ENCODE data around the gene HIKESHI.

HIKESHI gene

GRCh38 chr11:86380295-86381059, 78.4 kb downstream of the HIKESHI start:
- no peak for DNase-seq

DNA sequence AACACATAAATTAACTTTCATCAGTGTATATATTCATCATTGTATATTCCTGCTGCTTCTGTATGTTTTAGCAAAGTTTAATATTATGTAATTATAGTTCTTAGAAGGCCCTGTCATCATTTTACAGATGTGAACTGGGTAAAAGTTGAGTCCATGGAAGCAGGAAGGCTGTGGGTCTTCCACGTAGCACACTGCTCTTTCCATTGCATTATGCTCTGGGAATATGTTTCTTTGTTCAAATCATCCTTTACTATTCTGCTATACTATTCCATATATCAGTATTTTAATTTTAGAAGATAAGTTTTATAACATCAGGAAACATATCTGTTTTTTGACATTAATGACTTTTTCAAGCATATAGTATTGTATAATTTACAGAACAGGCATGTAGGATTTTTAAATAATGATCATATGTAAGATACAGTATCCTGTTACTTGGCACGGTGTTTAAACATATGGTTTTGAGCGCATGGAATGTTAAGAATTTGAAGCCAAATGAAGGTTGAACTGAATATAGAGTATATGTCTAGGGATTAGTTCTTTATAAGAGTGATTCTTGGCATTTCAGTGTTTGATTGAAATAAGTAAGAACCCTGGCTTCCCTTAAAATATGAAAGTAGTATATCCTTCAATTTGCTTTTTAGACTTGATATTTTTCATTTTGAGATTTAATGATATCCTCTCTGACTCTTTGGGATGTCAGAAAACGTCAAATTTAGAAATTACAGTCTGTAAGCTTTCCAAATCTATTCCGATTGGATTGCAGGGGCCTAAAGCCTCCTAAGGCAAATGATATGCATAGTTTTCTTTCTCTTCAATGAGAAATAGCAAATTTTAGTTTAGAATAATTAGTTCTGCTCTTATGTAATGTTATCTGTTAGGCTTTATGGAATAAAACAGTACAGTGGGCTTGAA, 81.3 kb downstream of the HIKESHI start:
- DNase-seq = no peak

- no peak for DNase-seq
These were observed 84.2 kb downstream of the HIKESHI start for GRCh38 chr11:86386283-86386682.

- DNase-seq = no peak
These were observed 84.7 kb downstream of the HIKESHI start for GRCh38 chr11:86386746-86387145.

- no peak for DNase-seq
These were observed 86.2 kb downstream of the HIKESHI start for GRCh38 chr11:86388198-86388597.

DNA sequence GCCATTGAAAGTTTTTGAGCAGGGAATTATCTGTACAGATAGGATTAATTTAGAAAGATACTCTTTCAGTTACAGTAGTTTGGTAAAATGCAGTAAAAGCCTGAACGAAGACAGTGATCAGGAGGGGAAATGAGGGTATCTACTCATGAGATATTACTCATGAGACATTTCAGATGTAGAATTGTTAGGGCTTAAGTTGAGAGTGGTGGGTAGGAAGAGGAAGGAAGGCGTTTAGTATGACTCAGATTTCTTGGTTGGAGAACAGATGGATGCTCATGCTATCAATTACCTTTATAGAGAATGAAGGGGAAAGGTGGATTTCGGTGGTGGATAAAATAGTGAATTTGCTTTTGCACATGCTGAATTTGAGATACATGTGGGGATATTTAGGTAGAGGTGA, 88.4 kb downstream of the HIKESHI start:
- DNase-seq = no peak

GRCh38 chr11:86395061-86395551, 93.1 kb downstream of the HIKESHI start:
- DNase-seq = no peak

Data from hematopoietic multipotent progenitor cell treated with erythropoietin and hydrocortisone succinate and interleukin-3 and kit ligand, for 8 days (in vitro differentiated cells).